GDM1 (cell line): ENCODE data around the gene SHROOM3.
"Not testable (repeated sequence)": the region's sequence is repeated elsewhere in the genome, so short reads cannot be mapped to it uniquely, and the experiment has no call there.

Experiments used
- DNase-seq: peaks from one replicate; lab custom pipeline; 2025; lab: John Stamatoyannopoulos, UW

SHROOM3 gene

GRCh38 chr4:76434901-76435527, at the start of gene SHROOM3:
Gene SHROOM3, plus strand, starts transcription at chr4:76435229. Its CDS starts 824 bp downstream, at chr4:76436053.
- peak; percentile 2 for DNase-seq

GRCh38 chr4:76385974-76386373, 49.1 kb upstream of the SHROOM3 start:
- DNase-seq = no peak

GRCh38 chr4:76386566-76387305, 48.3 kb upstream of the SHROOM3 start:
- no peak for DNase-seq

GRCh38 chr4:76388160-76388908, 46.7 kb upstream of the SHROOM3 start:
- no peak for DNase-seq

GRCh38 chr4:76401654-76402053, 33.4 kb upstream of the SHROOM3 start:
- DNase-seq = no peak

- DNase-seq = no peak
These were observed 28.9 kb upstream of the SHROOM3 start for GRCh38 chr4:76406081-76406480.

GRCh38 chr4:76407440-76408119, 27.4 kb upstream of the SHROOM3 start:
- peak; percentile 14 for DNase-seq

GRCh38 chr4:76410636-76411035, 24.4 kb upstream of the SHROOM3 start:
- DNase-seq = no peak

GRCh38 chr4:76420188-76420761, 14.8 kb upstream of the SHROOM3 start:
- no peak for DNase-seq

GRCh38 chr4:76420762-76421581, 14.1 kb upstream of the SHROOM3 start, which contains the start of gene CCDC158:
Gene CCDC158, minus strand, starts transcription at chr4:76421141. Its CDS starts 17,934 bp downstream, at chr4:76403207.
- DNase-seq = no peak

GRCh38 chr4:76423159-76423558, 11.9 kb upstream of the SHROOM3 start:
- not testable (repeated sequence) for DNase-seq

GRCh38 chr4:76426272-76426671, 8.8 kb upstream of the SHROOM3 start:
- no peak for DNase-seq

- DNase-seq = peak; percentile 33
These were observed 5.4 kb upstream of the SHROOM3 start for GRCh38 chr4:76429636-76430035.

- peak; percentile 26 for DNase-seq
These were observed 4.3 kb upstream of the SHROOM3 start for GRCh38 chr4:76430519-76431388.

GRCh38 chr4:76435528-76436319, 695 bp downstream of the SHROOM3 start:
- DNase-seq = no peak

GRCh38 chr4:76439491-76439890, 4.5 kb downstream of the SHROOM3 start:
- no peak for DNase-seq

GRCh38 chr4:76441881-76442280, 6.9 kb downstream of the SHROOM3 start:
- DNase-seq = no peak

GRCh38 chr4:76442807-76443206, 7.8 kb downstream of the SHROOM3 start:
- no peak for DNase-seq

GRCh38 chr4:76443376-76443775, 8.3 kb downstream of the SHROOM3 start:
- DNase-seq = no peak
